HG03558 (cell line): ENCODE results near the gene ADAMTS14.

ENCODE experiments used
- ATAC-seq: cut with Tn5 transposase; IDR thresholded peaks from one replicate; pipeline ENCODE4 v1.9.1; 2021; ENCODE audit warnings: moderate number of reproducible peaks; ENCODE audit not compliant: unreplicated experiment; ENCODE audit errors: extremely low read depth

ADAMTS14 gene

DNA sequence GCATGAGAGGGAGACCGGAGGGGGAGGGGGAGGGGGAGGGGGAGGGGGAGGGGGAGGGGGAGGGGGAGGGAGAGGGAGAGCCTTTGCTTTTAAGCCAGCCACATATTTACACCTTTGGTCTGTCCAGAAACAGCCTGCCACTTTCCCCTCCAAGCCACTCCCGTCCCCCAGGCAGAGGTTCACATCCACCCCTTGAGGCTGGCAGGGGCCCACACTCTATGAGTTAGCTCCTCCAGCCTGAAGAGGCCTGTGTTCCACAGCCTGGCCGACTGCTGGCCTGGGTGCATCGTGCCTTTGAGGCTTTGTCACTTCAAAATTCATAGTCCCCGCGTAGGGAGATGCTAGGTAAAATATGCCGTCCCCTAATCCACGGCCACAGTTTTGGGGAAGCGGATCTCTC, 16.5 kb downstream of the ADAMTS14 start:
- ATAC-seq = no peak

DNA sequence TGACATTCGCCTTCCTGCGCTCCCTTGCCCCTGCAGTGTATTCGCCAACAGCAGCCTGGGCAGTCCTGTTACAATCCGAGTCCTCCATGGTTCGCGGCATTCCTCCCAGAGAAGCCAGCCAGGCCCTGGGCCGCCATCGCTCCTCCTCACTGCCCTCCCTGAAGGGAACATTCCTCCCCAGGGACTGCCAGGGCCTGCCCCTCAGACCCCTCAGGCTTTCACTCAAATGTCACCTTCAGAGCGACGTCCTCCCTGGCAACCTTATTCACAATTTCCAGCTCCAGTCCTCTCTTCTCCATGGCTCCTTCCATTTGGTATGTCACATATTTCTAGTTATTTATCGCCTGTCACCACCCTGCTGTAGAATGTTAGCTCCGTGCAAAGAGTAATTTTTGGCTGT, 17.4 kb downstream of the ADAMTS14 start:
- ATAC-seq = no peak

DNA sequence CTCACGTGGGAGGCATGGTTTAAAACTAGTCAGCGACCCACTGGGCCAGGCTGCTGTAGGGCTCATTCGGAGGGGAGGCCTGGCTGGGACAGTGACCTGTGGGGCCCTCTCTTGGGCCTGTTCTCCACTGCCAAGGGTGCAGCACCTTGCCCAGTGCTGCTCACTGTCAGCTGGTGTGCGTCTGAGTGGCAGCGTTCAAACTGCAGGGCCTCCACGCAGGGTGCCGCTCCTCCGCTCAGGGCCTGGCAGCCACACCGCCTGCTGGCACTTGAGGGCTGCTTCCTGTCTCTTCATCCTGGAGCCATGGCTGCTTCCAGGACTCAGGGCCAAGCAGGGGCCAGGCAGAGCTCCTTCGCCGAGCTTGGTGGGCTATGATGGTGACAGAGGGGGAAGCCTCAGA, 18.3 kb downstream of the ADAMTS14 start:
- no peak for ATAC-seq

DNA sequence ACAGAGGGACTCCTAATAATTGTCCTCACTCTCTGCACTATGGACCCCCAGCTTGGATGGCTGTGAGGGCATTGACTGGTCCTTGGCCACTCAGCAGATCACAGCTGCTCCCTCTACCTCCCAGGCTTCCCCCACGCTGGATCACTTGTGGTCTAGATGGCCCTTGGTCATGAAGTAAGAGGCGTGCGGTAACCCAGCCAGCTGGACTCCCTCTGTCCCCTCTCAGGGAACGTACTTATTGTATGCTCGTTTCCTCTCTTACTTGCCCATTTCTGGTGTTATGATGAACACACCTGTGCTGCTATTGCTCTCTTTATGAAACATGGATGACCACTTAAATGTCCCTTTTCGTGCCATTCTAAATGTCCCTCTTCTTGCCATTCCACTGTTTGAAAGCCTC, 19.3 kb downstream of the ADAMTS14 start:
- no peak for ATAC-seq

DNA sequence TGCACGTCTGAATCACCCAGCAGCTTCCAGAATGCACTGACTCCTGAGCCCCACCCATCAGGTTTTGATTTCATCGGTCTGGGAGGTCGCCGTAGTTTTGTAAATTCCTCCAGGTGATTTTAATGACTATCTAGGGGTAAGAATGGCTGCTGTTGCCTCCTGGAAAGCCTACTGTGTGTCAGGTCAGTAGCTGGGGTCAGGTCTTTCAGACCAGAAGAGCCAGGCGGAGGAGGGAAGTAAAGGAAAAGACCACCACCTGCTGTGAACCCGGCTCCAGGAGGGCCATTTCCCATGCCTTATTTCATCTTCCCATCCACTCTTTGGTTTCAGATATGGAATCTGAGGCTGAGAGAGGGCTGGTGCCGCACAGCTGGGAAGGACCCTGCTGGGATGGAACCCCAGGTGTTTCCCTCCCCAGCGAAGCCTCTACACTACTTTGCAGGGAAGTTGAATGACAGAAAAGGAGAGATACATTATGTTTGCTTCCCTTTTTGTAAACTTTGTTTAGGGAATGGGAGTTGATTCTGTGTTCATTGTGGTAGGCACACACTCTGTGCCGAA, 19.8 kb downstream of the ADAMTS14 start:
- ATAC-seq = no peak

DNA sequence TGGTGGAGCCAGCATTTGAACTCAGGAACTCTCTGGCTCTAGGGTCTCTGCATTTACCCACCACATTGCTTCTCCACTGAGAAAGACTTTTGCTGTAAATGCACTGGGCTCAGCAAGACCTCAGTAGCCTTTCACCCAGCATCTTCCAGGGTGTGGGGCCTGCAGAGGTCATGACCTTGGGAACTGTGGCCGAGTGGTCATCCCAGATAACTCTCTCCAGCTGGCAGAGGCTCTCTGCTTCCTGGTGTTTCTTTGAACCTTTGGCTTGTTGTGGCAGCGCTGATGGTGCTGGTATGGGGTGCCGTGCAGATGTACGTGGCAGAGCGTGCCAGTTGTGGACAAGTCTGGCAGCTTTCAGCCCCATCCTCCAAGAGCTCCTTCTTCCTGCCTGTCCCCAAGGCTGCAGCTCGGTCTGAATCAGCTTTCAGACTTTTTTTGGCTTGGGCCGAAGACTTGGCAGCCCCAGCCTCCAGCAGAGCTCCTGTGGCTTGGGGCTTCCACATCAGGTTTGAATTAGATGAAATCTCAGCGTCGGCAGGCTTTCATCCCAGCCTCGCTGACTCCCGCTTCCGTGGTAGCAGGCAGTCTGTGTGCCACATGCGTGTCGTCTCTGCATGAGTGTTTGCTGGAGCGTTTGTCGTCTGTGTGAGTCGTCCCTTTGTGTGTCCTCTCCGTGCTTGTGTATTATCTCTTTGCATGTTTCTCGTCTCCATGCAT, 21.5 kb downstream of the ADAMTS14 start:
- no peak for ATAC-seq

DNA sequence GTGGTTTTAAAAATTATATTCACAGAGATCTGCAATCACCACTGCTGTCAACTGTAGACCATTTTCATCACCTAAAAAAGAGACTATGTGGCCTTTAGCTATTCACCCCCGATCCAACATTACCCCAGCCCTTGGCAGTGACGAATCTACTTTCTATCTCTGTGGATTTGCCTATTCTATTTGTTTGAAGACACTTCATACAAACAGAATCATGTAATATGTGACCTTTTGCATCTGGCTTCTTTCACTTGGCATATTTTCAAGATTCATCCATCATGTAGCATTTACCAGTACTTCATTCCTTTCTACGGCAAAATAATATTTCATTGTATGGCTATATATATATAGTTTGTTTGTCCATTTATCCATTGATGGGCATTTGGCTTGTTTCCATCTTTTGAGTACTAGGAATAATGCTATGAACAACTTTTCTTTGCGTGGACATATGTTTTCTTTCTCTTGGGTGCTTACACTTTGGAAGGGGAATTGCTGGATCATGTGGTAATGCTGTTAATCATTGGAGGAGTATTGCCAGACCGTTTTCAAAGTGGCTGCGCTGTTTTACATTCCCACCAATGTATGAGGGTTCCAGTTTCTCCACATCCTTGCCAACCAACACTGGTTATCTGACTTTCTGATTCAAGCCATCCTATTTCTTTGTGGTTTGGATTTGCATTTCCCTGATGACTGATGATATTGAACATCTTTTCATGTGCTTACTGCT, 22.3 kb downstream of the ADAMTS14 start:
- ATAC-seq = no peak

DNA sequence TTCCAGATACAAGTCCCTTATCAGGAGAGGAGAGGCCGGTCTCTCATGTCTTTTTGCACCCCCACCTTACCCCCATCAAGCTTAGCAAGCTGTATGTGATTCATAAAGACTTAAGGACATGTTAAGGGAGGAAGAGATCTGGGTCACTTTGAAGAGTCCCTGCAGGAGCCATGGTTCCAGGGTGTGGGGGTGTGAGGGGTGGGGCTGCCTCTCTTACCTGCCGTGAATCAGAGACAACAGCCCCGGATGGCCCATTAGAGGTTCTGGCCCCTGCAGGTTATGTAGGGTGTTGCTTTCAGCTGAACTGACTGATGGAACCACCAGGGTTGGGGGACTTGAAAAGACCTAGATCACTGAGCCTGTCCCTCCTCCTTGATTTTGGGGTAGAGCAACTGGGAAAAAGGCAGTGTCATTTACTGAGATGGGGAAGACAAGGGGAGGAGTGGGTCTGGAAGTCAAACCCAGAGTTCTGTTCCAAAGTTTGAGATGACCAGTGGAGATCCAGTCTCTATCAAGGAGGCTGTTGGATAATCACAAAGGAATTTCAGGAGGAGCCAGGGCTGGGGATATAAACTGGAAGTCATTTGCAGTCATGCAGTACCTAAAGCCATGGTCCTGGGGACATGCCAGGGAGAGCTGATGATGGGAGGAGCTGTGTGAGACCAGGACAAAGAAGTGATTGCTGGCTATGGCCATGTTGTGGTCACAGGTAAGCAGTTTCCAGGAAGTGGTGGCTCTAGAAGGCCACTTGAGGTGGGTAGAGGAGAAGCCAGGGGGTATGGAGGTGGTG, 23.1 kb downstream of the ADAMTS14 start:
- no peak for ATAC-seq

DNA sequence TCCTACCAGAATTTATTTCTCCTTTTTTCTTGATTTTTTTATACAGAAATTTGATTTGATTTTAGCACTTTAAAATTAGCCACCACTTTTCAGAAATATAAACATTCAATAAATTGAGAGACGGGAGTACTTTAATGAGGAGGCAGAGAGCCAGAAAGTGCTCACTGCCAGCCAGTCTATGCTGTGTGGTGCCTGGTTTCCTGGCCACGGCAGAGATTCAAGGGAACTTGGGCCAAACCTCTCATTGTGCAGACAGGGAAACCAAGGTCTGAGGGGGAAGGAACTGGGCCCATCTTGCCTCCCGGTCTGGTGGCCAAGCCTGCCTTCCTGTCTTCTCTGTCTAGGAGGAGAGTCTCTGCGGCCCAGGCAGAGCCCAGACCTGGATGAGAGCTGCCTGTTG, 25.9 kb downstream of the ADAMTS14 start:
- ATAC-seq = no peak

DNA sequence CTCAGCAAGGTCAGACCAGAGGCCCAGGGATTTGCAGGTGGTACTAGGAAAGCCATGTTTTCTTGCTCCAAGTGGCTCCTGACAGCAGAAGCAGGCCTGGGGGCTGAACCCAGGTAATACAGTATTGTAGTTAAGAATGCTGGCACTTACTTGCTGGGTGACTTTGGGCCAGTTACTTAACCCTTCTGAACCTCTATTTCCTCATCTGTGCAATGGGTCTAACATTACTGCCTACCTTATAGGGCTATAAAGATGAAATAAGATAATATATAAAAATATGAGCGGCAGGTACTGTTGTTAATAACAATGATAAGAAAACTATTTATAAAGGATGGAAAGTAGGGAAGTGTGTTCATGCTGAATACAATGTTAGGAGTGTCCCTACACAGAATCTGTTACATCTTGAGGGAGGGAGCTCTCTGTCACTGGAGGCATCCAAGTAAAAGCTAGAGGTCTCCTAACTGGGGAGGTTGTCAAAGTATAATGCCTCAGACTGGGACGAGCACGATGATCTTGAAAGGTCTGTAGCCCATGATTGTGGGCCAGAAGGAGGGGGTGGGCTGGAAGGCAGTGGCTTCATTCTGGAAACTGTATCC, 26.9 kb downstream of the ADAMTS14 start:
- ATAC-seq = no peak

DNA sequence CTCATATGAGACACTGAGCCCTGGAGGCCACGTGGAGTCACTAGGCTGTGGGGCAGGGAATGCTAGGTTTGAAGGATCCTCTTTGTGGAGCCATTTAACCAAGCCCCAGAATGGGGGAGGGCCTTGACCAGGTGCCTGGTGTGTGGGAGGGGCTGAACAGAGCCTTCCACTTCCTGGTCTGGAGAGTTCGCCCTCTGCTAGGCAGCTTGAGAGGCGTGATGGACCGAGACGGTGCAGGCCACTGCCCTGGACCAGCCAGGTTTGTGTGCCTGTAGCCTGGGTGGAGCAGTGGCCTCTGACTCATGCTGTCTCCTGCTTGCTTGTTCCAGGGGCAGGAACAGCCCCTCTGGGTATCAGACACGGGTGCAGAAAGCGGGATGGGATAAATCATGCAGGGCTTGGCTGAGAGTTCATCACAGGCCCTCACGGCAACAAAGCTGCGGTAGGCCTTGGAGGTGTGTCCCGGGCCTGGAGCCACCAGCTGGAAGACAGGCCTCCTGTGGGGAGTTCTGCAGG, 27.4 kb downstream of the ADAMTS14 start:
- no peak for ATAC-seq

DNA sequence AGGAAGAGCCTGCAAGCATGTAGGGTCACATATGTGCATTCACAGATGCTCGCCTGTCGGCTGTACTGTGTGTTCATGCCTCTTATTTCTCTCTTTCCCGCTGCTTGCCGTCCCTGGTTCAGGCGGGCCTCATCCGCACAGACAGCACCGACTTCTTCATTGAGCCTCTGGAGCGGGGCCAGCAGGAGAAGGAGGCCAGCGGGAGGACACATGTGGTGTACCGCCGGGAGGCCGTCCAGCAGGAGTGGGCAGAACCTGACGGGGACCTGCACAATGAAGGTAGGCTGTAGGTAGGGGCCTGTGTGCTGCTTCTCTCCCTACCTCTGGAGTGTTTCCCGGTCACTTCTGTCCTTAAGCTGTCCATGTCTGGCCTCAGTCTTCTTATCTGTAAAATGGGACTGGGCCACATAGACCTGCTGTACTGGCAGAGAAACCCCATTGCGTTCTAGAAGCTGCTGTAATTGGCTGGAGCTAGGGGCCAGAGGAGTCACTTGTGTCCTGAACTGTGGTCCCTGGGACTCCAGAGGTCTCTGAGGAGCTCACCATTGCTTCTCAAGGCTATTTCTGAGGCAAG, 30.0 kb downstream of the ADAMTS14 start:
- ATAC-seq = no peak

DNA sequence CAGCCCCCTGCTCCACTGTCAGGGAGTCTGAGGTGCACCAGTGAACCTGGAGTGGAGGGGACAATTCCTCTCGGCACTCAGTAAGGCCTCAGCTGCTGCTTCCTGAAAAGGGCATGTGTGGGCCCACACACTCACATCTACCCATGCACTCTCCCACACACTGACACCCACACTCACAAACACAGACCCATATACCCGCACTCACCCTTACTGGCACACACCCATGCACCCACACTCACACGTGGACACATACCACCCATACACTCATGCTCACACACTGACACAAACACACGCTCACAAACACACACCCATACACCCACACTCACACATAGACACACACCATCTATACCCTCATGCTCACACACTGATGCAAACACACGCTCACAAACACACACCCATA, 31.9 kb downstream of the ADAMTS14 start:
- no peak for ATAC-seq

DNA sequence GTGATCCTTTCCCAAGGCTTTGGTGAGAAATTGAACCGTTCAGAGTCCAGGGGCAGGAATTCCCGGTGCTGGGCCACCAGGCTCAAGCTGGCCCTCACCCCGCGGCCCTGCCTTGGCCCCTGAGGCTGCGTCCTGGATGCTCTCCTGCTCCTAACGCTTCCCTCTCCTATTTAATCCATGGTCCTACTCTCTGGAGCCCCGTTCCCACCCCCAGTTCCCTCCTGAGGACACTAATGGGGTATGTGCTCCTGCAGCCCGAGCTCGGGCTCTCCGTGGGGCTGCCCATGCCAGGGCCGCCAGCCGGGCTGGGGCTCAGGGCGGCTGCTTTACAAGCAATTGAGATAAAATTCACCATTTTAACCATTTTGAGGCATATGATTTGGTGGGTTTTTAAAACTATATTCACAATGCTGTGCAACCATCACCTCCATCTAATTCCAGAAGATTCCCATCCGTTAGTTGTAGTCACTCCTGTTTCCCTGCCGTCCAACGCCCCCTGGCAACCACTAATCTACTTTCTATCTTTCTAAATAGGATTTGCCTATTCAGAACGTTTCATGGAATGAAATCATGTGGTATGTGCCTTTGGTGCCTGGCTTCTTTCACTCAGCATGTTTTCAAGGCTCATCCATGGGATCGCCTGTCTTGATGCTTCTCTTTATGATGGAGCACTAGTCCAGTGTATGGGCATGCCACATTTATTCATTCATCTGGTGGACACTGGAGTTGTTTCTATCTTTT, 33.0 kb downstream of the ADAMTS14 start:
- ATAC-seq = no peak

DNA sequence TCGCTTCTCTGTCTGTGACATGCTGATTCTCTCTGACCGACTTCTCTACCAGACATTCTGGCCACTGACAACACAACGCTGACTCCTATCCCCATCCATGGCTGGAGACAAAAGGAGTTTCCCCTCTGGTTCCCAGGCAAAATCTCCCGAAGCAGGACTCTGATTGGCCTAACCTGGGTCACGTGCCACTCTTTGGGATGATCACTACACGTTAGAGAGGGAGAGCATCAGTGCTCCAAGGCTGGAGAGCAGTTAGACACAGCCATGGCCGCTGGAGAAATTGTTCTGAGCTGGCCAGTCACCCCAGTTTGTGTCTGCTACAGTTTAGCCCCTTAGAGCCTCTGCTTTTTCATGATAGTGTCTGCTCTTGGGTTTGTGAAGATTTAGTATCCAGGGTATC, 38.9 kb downstream of the ADAMTS14 start:
- ATAC-seq = no peak

DNA sequence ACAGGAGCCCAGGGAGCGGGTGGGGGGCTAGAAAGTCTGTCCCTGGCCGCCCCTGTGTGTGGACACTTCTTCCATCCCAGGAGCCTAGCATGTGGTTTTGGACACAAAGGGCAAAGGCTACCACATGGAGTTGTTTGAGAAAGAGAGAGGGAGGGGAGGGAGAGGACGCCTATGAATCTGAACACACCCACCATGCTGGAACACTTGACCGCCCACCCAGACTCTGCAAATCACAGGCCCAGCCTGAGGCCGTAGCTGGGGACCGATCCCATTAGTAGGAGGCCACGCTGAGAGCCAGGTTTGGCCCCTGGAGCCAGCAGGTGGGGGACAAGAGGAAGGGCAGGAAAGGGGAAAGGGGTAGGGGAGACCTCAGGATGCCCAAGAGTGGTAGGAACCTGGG, 39.6 kb downstream of the ADAMTS14 start:
- no peak for ATAC-seq

DNA sequence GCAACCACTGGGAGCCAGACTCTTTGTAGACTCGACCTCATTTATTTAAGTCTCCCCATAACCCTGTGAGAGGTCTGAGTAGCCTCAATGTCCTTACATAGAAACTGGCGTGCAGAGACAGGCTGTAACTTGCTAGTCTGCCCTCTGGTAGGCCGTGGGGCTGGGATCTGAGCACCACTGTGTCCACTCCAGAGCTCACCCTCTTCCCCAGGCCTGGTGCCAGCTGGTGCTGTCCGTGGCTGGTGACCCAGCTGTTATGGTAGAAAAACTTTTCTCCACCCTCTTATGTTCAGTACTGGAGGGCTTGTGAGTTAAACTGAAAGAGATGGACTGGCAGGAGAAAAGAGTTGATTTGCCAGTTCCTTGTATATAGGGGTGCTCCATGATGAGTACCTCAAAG, 41.9 kb downstream of the ADAMTS14 start:
- ATAC-seq = no peak

DNA sequence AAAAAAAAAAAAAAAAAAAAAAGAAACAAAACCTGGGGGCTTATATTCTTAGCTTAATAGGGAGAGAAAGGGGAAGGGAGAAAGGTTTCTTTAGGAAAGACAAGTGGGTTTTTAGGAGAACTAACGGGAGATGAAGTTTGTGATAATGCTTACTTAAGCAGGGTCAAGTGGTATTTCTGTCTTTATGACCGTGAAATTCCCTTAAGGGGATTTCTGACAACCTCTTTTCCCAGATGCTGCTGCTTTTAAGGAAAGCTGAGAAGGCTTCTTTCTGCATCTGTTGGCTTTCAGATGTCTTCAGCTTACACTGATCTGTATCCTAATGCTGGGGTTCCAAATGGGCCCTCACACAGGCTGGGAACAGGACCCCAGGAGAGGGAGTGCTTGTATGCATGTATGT, 42.6 kb downstream of the ADAMTS14 start:
- no peak for ATAC-seq
